Osteoblast (primary cell): ENCODE measurements around the gene RAB31. TPM values are rescaled to one million over a fixed set of nuclear protein-coding genes. Genes with fewer than 3 reads are reported as not detected.
"Not testable (repeated sequence)": the region's sequence is repeated elsewhere in the genome, so short reads cannot be mapped to it uniquely, and the experiment has no call there.

ENCODE experiments used
- DNase-seq: peaks from one replicate; pipeline ENCODE4 v3.0.0; 2011; ENCODE audit warnings: low spot score, mixed read lengths; ENCODE audit not compliant: insufficient read length; ENCODE audit errors: missing footprints
- H2AFZ ChIP-seq: 2 replicates; pipeline ENCODE4 v1.6.0; 2011; ENCODE audit warnings: mild to moderate bottlenecking, low read length
- H3K27ac ChIP-seq: 2 replicates; pipeline ENCODE4 v1.5.1; 2011; ENCODE audit warnings: mild to moderate bottlenecking, low read depth, low read length, moderate library complexity
- H3K27me3 ChIP-seq: 2 replicates; pipeline ENCODE4 v1.6.0; 2012; ENCODE audit warnings: mild to moderate bottlenecking, control low read depth, inconsistent platforms, low read length, moderate library complexity; ENCODE audit not compliant: insufficient read depth
- H3K36me3 ChIP-seq: 2 replicates; pipeline ENCODE4 v1.5.1; 2011; ENCODE audit warnings: mild to moderate bottlenecking, low read length, control low read depth, moderate library complexity; ENCODE audit not compliant: insufficient read depth
- H3K4me1 ChIP-seq: 2 replicates; pipeline ENCODE4 v1.5.1; 2011; ENCODE audit warnings: mild to moderate bottlenecking, low read length, control low read depth, moderate library complexity; ENCODE audit not compliant: insufficient read depth
- H3K4me2 ChIP-seq: 2 replicates; pipeline ENCODE4 v1.6.0; 2011; ENCODE audit warnings: mild to moderate bottlenecking, low read length; ENCODE audit not compliant: insufficient read depth
- H3K4me3 ChIP-seq: fragments of 200-600 bp; sonication (generic); 3 replicates; pipeline ENCODE4 v1.5.1; 2012; ENCODE audit warnings: mild to moderate bottlenecking, low read length, inconsistent platforms; ENCODE audit not compliant: insufficient read depth
- H3K79me2 ChIP-seq: 2 replicates; pipeline ENCODE4 v1.6.0; 2012; ENCODE audit warnings: mild to moderate bottlenecking, low read length, control low read depth, inconsistent platforms; ENCODE audit not compliant: insufficient read depth
- H3K9me3 ChIP-seq: 2 replicates; pipeline ENCODE4 v1.5.1; 2011; ENCODE audit warnings: low read depth, low read length, control low read depth
- H4K20me1 ChIP-seq: 2 replicates; pipeline ENCODE4 v1.6.0; 2012; ENCODE audit warnings: mild to moderate bottlenecking, low read length, control low read depth; ENCODE audit not compliant: insufficient read depth
- total RNA-seq: library from RNA; depleted of rRNA; stranded (reverse); fragments of >200 nt; gene quantifications from 2 replicates; pipeline ENCODE4 v1.2.3, GENCODE V29; 2012
- TF ChIP-seq, protein P1 (sequence below): IDR thresholded peaks from 2 replicates; pipeline ENCODE4 v1.5.1; 2011; ENCODE audit warnings: mild to moderate bottlenecking, low read depth, low read length, moderate library complexity; ENCODE audit errors: extremely low read depth

The RAB31 gene
- total RNA-seq, 1 donor: 120 TPM

DNA sequence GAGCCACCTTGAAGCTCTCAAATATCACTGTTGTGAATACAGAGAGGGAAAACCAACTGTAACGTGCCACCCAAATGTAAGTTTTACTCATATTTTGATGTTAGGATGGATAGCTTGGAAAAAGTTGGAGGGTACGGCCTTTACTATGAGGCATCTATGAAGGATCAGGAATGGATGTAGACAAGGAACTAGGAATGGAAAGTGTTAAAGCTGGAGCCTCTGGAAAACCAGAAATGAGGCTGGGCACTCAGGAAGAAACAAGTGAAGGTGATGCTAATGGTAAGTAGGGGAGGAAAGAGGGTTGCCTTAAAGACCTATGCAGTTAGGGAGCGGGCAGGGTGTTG, 177.9 kb downstream of the RAB31 start:
- TF ChIP-seq, protein P1, sequence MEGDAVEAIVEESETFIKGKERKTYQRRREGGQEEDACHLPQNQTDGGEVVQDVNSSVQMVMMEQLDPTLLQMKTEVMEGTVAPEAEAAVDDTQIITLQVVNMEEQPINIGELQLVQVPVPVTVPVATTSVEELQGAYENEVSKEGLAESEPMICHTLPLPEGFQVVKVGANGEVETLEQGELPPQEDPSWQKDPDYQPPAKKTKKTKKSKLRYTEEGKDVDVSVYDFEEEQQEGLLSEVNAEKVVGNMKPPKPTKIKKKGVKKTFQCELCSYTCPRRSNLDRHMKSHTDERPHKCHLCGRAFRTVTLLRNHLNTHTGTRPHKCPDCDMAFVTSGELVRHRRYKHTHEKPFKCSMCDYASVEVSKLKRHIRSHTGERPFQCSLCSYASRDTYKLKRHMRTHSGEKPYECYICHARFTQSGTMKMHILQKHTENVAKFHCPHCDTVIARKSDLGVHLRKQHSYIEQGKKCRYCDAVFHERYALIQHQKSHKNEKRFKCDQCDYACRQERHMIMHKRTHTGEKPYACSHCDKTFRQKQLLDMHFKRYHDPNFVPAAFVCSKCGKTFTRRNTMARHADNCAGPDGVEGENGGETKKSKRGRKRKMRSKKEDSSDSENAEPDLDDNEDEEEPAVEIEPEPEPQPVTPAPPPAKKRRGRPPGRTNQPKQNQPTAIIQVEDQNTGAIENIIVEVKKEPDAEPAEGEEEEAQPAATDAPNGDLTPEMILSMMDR: no peak
- no peaks in the 10 kb centered on the region for H3K79me2 ChIP-seq
- no peak for DNase-seq
- no peak overlapping the region for H3K4me2 ChIP-seq
- H4K20me1 ChIP-seq: no peaks in the 10 kb centered on the region
- no peaks in the 10 kb centered on the region for H3K9me3 ChIP-seq
- no peaks in the 10 kb centered on the region for H3K36me3 ChIP-seq
- peaks cover 10% of the 10 kb centered on the region for H3K4me1 ChIP-seq
- no peak overlapping the region for H3K4me3 ChIP-seq
- H3K27me3 ChIP-seq: no peaks in the 10 kb centered on the region
- H2AFZ ChIP-seq: no peak overlapping the region
- no peak overlapping the region for H3K27ac ChIP-seq

DNA sequence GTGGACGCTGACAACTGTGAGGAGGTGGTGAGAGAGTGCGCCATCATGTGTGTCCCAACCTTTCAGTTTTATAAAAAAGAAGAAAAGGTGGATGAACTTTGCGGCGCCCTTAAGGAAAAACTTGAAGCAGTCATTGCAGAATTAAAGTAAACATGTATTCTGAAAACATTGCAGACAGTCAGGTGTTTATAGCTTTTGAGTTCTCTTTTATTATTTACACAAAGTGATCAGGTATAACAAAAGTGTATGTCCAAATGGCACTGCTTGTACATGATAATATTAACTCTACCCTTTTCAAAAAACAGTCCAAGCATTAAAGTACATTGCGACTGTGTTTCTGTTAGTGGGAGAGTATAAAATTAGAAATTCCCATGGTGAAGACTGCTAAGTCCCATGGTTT, 179.9 kb downstream of the RAB31 start:
- Histone ChIP-seq H3K79me2 (no peaks in the 10 kb centered on the region), H3K27me3 (no peaks in the 10 kb centered on the region), H3K4me1 (peaks cover 15% of the 10 kb centered on the region), H3K4me3 (no peak overlapping the region), H3K27ac (no peak overlapping the region), H2AFZ (no peak overlapping the region), H4K20me1 (no peaks in the 10 kb centered on the region), H3K36me3 (no peaks in the 10 kb centered on the region), H3K4me2 (no peak overlapping the region), H3K9me3 (no peaks in the 10 kb centered on the region)
- no peak for DNase-seq
- TF ChIP-seq, protein P1: no peak

DNA sequence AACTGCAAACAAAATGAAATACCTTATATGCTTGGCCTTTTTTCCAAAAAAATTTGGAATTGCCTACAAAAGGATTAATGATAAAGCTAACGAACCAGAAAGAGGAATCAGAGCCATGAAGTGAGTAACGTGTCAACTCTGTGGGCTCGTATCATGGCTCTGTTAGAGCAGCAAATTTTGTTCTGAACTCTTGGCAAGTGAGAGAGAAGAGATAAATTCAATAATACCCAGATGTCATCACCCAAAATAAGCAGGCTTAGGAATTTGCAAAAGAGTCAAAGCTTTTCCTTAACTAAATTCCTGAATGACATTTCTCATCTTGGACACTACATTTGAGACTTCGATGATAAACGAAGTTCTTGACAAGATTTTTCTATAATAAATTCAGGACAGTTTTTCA, 182.1 kb downstream of the RAB31 start:
- Histone ChIP-seq H3K36me3 (no peaks in the 10 kb centered on the region), H3K4me3 (no peak overlapping the region)
- TF ChIP-seq, protein P1: no peak

DNA sequence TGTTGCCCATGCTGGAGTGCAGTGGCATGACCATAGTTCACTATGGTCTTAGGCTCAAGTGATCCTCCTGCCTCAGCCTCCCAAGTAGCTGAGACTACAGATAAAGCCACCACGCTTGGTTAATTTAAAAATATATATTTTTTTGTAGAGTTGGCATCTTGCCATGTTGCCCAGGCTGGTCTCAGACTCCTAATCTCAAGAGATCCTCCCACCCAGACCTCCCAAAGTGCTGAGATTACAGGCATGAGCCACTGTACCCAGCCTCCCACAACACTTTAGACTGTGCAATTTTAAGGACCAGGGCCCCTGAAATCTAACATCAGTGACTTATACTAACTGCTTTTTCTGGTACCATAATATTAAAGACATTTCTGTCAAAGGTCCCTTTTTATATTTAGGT, 182.9 kb downstream of the RAB31 start:
- Histone ChIP-seq H3K4me3 (no peak overlapping the region), H3K27ac (no peak overlapping the region), H3K4me2 (no peak overlapping the region), H3K9me3 (no peaks in the 10 kb centered on the region), H3K79me2 (no peaks in the 10 kb centered on the region), H3K27me3 (no peaks in the 10 kb centered on the region), H3K4me1 (peaks cover 11% of the 10 kb centered on the region), H2AFZ (no peak overlapping the region), H4K20me1 (no peaks in the 10 kb centered on the region), H3K36me3 (no peaks in the 10 kb centered on the region)
- no peak for DNase-seq
- TF ChIP-seq, protein P1: no peak

More for the DNA sequence above, 182.1 kb downstream of the RAB31 start:
- DNase-seq: no peak
- H3K9me3 ChIP-seq: no peaks in the 10 kb centered on the region
- H3K4me1 ChIP-seq: peaks cover 14% of the 10 kb centered on the region
- H4K20me1 ChIP-seq: no peaks in the 10 kb centered on the region
- H3K4me2 ChIP-seq: no peak overlapping the region
- no peaks in the 10 kb centered on the region for H3K27me3 ChIP-seq
- no peaks in the 10 kb centered on the region for H3K79me2 ChIP-seq
- no peak overlapping the region for H2AFZ ChIP-seq
- no peak overlapping the region for H3K27ac ChIP-seq

DNA sequence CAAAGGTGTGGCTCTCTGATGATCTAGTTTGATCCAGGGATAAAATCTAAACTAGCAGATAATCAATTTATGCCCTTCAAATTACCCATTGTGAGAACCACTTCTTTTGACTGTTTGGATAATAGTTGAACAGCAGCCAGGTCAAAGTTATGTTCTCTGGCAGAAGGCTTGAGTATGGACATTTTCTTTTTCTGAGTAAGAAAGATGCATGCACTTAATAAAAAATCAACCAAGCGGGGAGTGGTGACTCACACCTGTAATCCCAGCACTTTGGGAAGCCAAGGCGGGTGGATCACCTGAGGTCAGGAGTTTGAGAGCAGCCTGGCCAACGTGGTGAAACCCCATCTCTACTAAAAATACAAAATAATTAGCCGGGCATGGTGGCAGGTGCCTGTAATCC, 183.4 kb downstream of the RAB31 start:
- H3K9me3 ChIP-seq, H2AFZ ChIP-seq, H4K20me1 ChIP-seq, H3K36me3 ChIP-seq, DNase-seq, H3K4me1 ChIP-seq, H3K27ac ChIP-seq, H3K79me2 ChIP-seq, H3K27me3 ChIP-seq, H3K4me3 ChIP-seq, H3K4me2 ChIP-seq: not testable (repeated sequence)
